ENCODE data around the gene POT1.

Gene POT1

DNA sequence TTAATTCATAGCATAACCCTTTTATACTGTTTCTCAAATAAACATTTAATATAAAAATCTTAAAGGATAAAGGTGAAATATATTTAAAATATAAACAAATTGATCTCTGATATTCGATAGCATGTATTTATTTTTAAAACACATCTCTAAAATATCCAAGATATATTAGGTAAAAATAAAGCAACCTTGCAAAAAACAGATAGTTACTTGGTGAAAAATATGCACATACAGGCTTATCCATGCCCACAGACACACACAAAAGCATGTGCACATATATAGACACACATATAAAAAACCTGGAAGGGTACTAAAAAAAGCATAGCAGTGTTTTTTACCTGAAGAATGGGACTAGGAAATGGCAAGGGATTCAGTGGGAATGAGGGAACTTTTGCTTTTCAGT lies 19.8 kb downstream of the POT1 start:
- no peak for DNase-seq

DNA sequence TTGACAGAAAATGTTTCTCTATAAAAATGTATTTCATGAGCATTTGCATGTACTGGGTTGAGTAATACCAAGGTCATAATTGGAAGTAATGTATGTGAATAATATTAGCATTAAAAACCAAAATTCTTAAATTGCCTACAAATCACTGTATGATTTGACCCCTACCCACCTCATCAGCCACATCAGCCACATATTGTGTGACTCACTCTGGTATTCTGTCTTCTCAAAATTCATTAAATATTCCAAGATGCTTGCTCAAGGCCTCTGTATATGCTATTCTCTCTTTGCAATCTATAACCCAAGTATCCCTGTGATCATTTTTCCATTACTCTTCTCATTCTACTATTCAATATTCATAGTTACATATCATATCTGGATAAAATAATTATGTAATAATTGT lies 21.4 kb downstream of the POT1 start:
- DNase-seq = no peak

DNA sequence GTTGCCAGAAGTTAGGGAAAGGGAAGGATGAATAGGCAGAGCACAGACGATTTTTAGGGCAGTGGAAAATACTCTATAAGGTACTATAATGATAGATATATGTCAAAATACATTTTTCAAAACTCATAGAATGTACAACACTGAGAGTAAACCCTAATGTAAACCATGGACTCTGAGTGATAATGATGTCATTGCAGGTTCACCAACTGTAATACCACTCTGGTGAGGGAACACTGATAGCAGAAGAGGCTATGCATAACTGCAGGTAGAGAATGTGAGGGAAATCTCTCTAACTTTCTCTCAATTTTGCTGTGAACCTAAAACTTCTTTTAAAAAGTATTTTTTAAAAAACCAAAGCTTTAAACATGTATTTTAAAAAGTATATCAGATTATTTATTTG lies 22.1 kb downstream of the POT1 start:
- DNase-seq = no peak

DNA sequence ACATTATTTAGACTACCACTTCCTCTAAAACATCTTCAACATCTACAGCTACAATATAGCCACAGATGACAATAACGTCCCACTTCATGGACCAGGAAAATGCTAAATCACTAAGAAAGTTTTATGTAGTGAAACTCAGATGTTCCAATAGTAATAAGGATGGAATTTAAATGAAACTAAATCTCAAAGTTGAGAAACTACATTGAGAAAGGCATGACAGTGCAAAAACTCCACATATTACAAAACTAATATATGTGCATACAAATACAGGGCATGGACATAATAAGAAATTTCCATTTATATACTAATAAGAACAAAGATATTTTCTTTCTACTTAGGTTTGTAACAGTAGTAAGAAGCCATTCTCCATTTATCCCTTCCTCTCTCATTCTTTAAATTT lies 31.1 kb downstream of the POT1 start:
- no peak for DNase-seq

DNA sequence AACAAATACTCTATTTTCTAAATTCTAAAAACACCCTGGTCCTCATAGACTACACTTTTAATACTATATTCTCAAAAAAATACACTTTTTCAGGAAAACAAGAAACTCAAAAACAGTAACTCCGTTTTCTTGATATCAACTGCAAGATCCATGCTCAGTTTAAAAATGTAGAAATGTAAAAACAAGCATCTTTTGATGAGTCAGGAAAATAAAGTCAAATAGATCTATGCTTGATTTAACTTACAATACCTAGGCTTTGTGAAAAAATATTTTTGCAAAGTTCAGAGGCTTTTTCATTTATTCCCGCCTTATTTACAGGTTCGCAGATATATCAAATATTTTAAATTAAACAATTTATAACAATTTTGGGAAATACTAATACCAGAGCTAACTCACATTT lies 33.6 kb downstream of the POT1 start:
- no peak for DNase-seq

DNA sequence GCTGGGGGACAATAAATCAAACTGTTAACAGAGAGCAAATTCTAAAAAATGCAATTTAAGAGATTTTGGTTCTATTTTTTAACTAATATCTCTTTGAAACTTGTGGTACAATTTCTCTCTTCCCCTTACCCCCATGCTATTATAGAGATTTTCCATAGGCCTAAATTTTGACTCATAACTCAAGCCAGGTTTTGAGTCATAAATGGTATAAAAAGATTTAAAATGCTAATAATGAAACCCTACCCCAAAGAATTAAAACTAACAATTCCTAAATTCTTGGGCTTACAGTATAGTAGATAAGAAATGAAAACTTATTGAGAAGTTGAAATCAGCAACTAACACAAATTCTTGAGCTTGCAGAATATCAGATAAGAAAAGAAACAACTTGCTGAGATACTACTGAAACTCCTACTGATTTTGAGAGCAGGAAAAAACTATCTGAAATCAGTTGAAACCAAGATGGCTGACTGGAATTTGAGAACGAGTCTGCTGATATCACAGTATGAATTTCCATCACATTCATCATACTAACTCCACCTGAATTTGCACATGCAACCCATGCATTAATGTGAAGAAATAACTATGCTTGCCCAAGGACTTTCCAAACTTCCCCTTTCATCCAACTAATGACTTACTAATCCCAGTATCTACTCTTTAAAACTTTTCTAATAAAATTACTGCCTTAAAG lies 36.3 kb downstream of the POT1 start:
- no peak for DNase-seq

DNA sequence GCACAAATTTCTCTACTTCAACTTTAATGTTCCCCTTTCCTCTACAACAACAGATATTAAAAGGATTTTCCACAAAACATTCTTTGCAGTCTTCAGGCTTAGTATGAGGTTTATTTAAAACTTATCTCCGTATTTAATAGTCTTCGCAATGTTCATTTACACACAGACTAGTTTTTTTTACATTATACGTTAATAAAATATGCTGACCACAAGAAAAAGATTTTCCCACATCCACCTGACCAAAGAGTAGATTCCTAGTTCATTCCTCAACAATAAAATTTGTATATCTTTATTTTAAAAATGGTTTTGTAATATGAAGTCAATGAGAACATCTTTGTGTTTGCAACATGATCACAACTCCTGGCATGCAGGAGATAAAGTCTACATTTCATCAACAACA lies 42.4 kb downstream of the POT1 start:
- no peak for DNase-seq

DNA sequence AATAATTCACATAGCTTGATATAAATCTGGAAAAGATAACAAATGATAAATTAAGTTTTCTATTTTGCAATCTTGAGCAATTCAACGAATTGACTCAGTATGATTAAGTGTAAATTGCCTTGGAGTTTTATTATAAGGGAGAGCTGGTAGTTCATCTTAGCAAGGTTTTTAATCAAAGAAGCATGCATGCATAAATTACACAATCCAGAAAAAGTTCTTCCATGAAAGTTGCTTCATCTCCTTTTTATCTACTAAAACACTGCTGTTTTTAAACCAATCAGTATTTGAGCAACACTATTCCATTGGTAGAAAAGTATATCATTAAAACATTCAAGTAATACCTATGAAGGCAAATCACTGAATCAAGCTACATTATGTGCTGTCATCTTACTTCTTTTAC lies 47.6 kb downstream of the POT1 start:
- no peak for DNase-seq

DNA sequence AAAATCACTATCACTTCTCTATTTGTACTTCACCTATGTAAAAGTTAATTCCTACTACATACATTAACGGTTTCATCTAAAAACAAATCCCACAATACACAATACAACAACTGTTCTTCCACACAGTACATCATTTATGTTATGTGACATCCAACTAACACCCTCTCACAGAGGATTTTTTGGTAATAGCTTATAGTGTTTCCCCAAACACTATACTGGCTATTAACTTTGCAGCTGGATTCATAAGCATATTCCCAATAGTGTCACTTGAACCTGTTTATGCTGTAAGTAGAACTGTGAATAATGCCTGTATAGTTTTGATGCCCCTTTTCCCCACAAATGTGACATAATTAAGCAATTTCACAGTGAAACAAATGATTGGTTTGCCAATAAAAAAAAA lies 49.9 kb downstream of the POT1 start:
- no peak for DNase-seq

DNA sequence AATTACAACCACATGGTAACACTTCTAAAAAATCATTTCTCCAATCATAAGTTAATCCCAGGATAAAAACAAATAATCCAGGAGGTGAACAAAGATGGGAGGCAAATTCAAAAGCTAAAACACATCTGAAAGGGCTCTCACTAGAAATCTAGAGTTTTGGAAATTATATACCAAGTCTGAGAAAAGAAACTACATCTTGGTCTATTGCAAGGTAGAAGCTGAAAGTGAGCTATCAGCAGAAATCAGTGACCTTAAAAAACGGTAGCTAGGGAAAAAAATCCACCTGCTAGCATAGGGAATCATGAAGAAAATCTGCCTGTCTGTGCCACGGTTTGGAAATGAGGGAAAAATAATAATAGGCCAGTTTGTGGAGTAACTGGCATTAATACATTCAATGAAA lies 50.5 kb downstream of the POT1 start:
- DNase-seq = no peak

DNA sequence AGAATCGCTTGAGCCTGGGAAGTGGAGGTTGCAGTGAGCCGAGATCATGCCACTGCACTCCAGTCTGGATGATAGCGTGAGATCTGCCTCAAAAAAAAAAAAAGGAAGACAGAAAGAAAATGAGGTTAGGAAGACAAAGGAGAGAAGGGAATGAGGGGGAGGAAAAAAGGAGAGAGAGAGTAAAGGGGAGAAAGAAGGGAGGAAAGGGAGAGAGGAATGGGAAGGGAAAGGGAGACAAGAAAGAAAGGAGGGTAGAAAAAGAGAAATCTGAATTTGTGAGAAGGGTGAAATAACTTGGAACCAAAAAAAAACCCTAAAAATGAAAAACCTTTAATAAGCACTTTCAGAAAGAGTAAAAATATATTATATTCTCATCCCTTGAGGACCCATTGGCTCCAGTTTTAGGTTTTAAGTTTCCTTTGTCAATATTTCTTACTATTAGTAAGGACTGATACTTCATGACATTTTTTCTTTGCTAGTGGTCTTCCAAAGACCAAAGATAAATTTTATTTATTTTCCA lies 54.9 kb downstream of the POT1 start:
- no peak for DNase-seq

DNA sequence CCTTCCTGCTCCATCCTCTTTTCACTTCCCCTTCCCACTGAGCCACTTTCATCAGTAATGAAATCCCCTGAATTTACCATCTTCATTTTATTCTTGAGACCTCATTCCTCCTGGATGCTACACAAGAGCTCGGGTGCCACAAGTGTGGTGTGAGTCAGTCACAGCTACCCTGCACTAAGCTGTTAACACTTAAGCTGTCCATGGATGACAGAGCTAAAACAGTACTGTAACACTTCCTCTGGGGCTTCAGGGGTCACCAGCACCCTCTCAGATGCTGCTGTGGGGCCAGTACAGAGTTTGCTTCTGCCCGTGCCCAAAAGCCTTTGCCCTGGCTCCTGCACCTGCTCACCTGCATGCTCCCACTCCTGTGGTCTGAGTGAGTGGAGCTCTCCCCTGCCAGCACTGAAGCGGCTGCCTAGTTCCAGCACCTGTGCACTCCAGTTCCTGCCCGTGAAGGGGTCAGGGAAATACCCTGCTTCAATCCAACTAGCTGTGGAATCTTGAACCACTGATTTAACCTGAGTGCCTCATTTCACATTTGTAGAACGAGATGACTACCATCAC lies 71.9 kb downstream of the POT1 start:
- no peak for DNase-seq

DNA sequence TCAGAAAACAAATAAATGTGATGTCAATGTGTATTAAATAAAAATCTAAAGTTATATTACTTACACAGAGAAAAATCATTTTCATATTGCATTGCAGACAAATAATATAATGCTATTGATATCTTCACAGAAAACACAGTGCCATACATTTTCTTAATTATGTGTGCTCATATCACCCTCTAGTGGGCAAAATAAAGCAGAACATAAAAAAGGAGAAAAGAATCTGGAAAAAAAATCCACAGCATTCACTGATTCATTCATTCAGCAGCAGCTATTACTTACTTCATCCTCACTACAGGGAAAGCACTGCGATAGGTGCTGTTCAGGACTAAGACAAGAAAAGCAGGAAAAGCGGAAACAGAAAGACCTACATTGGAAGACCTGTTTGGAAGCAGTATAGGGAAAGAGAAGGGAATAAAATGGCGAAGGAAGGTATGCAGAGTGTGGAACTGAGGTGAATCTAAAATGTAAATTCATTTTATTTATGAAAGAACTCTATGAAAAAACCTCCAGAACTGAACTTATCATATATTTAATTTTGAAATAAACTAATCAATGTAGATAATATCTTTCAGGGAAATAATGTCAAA lies 73.2 kb downstream of the POT1 start:
- DNase-seq = peak; percentile 1

DNA sequence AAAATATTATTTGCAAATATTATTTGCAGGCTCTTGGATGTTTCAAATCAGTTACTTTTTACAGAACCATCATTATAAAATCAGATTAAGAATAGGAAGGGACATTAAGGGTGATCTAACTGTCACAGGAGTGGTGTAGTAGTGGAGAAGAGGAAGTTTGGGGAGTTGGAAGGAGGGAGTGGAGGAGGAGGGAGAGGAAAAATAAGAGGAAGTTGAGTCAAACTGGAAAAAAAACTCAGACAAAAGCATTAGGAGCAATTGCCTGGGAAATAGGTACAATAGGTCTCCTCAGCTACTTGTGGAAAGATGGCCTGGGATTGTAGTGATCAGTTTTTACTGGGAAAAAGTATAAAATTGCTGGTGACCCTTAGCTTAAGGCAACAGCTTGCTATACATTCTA lies 86.3 kb downstream of the POT1 start:
- DNase-seq = no peak

DNA sequence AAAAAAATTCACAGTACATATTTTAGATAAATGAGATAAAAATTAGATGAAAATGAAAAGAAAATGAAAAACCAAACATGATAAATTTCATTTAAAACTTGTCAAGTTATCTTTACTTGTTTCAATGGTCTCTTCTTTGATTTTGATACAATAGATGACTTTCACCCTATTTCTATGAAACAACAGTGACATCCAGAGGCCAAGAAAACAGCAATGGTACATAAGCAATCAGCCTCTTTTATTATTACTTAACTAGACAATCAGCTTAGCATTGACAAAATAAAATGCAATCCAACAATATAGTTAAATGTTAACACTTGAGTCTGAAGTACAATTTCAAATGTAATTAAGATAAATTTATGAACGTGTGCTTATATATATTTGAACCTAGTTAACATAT lies 89.2 kb downstream of the POT1 start:
- no peak for DNase-seq

DNA sequence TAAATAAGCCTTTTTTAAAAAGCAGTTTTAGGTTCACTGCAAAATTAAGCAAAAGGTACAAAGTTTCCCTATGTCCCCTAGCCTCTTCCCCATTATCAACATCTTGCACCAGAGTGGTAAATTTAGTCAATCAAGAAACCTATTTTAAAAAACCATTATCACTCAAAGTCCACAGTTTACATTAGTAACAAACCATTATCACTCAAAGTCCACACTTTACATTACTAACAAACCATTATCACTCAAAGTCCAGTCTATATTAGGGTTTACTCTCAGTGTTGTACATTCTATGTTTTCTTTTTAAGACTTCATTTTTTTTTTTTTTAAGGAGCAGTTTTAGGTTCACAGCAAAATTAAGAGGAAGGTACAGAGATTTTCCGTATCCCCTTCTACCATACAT lies 89.9 kb downstream of the POT1 start:
- DNase-seq = no peak

DNA sequence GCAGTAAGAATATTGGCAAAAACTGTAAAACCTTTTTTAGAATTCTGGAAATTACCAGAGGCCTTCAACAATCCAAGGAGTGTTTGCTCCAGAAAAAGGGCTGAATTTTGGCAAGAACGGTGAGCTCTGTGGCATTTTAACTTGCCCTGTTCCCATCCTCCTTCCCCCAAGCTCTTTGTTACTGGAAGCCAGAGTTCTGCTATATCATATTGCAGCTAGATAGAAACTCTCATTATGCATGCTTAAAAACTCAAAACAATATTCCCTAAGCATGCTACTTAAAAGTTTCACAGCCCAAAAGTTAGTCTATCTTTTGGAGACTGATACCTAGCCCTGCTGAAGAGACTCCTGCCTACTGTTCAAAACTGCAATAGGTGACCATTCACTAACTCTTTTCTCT lies 93.5 kb downstream of the POT1 start:
- DNase-seq = no peak

DNA sequence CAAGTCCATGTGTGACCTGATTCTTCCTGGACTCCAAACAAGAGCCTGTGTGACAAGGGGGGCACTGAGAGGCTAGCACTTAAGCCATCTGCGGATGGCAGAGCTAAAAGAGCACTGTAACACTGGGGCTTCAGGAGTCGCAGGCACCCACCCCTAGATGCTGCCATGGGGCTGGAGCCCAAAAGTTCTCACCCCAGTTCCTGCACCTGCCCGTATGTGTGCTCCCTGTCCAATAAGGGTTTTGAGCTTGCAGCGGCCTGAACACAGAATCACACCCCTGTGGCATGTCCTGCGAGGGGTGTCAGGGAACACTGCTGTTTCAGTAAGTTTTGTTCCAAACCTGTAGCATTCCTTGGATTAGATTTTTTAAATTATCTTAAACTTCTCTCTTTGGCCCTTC lies 110.8 kb downstream of the POT1 start:
- DNase-seq = no peak

DNA sequence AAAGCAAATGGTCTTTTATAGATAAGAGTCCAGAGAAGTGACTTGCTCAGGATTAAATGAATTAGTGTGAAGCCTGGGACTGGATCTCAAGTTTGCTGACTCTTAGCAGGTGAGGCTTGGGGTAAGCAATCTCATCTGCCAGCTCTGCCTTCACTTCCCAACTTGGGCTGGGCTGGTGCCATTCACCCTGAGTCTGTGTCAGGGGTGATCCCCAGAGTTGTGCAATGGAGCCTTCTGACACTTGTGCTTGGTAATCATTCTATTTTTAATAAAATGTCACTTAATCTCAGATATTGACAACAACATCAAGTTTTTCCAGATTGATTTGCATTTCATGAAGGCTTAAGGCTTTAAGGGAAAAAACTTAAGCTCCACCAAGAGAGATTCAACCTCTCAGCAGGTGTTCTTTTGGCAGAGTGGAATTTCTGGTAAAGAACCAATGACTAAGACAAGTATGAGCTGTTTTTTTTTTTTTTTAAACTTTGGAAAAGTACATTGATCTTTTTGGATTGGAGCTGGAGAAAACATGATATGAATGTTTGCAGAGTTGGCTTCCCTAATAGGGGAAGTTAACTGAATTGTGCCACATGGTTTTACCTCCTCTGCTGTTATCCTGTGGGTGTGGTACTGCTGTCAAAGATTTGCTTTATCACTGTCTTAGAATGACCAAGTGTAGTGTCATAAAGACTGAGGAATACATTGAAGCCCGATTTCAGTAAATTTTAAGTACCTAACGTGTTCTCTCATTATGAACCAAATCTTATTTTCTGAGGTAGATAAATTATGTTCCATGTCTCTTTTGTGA lies 115.4 kb downstream of the POT1 start:
- DNase-seq = no peak

DNA sequence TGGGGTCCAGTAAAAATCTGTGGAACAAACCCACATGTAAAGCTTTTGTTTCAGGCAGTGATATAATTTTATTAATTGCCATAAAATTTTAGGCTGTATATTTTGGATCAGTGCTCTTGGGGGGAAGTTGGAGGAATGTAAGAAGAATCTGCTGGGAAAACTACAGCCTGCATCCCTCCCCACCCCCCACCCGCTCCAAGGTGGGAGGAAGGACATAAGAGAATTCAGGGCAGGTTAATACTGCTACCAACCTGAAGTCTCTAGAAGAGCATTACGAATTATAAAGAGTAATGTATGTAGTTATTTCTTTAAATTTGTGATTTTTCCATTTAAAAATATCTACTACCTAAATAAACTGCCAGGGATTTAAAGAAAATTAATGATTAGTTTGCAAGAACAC lies 116.9 kb downstream of the POT1 start:
- DNase-seq = no peak

DNA sequence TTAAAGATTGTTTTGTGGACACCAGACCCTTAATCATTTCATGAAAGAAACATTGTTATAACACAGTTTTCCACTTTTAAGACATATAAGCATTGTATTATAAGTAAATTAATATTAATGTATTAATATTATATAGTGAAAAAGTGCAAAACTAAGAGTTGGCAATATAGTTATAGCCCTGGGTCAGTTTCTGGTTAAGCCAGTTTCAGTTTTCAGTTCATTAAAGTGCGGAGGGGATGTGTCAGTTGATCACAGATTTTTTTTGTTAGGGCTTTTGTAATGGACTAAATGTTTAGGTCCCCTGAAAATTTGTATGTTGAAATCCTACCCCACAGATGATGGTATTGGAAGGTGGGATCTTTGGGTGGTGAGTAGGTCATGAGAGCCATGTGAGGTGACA lies 118.3 kb downstream of the POT1 start:
- no peak for DNase-seq

DNA sequence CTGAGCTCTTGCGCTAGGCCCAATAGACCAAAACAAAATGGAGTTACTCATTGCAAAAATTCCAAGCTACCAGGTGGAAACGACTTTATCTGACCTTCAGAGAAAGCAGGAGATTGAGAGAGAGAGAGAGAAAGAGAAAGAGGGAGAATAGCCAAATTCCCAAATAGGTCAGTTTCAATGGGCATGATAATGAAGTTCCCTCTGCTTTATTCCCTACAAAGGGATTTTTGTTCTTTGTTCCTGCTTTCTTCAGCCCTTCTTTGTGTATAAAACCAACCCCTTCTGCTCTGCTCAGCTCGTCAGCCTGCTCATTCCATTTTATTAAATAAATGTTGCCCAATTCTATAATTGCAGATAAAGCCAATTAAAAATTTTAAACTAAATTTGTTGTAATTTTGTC lies 119.0 kb downstream of the POT1 start:
- no peak for DNase-seq

DNA sequence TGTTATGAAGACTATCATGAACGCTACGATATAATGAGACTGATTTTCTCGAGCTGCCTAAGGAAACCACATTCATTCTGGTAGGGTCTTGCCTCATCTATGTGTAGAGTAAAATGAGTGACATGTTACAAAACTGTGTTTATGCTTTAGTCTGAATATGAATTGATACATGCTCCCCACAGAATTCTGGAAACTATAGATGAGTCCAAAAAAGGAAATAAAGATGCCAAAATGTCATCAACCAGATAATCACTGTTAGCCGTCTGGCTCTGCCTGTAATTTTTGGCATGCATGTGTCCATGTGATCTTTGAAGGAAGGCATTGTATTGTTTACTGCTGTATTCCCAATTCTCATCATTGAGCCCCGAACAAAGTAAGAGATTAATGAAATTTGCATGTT lies 121.4 kb downstream of the POT1 start:
- no peak for DNase-seq

Measured in central memory CD4-positive, alpha-beta T cell (primary cell).